ENCODE results near the gene AKR1C3.

- TF ChIP-seq CTCF (IDR thresholded peaks at IDR 0.05) (no peak), POLR2A (IDR thresholded peaks at IDR 0.05) (no peak)
Observed at GRCh38 chr10:5092375-5092774, 1.8 kb upstream of the AKR1C3 start.
